Kidney (tissue), 14 donors: ENCODE data around the gene UBAP2. TPM values are rescaled to one million over a fixed set of nuclear protein-coding genes. Genes with fewer than 3 reads are reported as not detected.
"Not testable (repeated sequence)": the region's sequence is repeated elsewhere in the genome, so short reads cannot be mapped to it uniquely, and the experiment has no call there.

Source experiments
- DNase-seq, 5 donors: peaks; one replicate each; pipeline ENCODE4 v3.0.0-alpha.2; 2013 to 2020
- FAIRE-seq: peaks from 2 replicates; lab custom pipeline; 2012; peaks lifted over from hg19 to GRCh38; lab: Jason Lieb, UNC
- H3K27ac ChIP-seq, 2 donors: one replicate each; pipeline ENCODE4 v1.7.0; 2013; ENCODE audit warnings: low read depth in 2 of 2, low read length in 2 of 2, inconsistent platforms in 1 of 2
- H3K27me3 ChIP-seq: one replicate; pipeline ENCODE4 v1.7.1; 2013; ENCODE audit warnings: low read length, inconsistent platforms; ENCODE audit not compliant: control insufficient read depth, insufficient read depth
- H3K36me3 ChIP-seq, 3 donors: one replicate each; pipeline versions ENCODE4 v1.7.0 to v1.7.1; 2013; ENCODE audit warnings: low read length in 3 of 3, control low read depth in 1 of 3, inconsistent platforms in 1 of 3; ENCODE audit not compliant: insufficient read depth in 3 of 3, control insufficient read depth in 2 of 3
- H3K4me1 ChIP-seq, 3 donors: one replicate each; pipeline versions ENCODE4 v1.7.0 to v1.7.1; 2013; ENCODE audit warnings: low read length in 3 of 3, inconsistent platforms in 1 of 3, low read depth in 1 of 3; ENCODE audit not compliant: control insufficient read depth in 2 of 3, insufficient read depth in 2 of 3
- H3K4me3 ChIP-seq, 3 donors: one replicate each; pipeline versions ENCODE4 v1.7.0 to v1.8.1; 2013; ENCODE audit warnings: low read length in 3 of 3, control low read depth in 1 of 3, inconsistent platforms in 1 of 3
- H3K9ac ChIP-seq, 3 donors: one replicate each; pipeline versions ENCODE4 v1.7.0 to v1.7.1; 2013; ENCODE audit warnings: low read length in 3 of 3, control low read depth in 1 of 3, inconsistent platforms in 1 of 3
- H3K9me3 ChIP-seq, 3 donors: one replicate each; pipeline versions ENCODE4 v1.7.0 to v1.7.1; 2013; ENCODE audit warnings: low read length in 3 of 3, control low read depth in 1 of 3, inconsistent platforms in 1 of 3; ENCODE audit not compliant: control insufficient read depth in 2 of 3, insufficient read depth in 1 of 3
- intact Hi-C: fragments of 100-400 bp; cut with DNase I; formaldehyde crosslinking; loops from one replicate; pipeline ENCODE4 v1.11.1; 2022
- polyA plus RNA-seq: library from polyadenylated mRNA; stranded (reverse); fragments of 350-450 nt; fragmentation: Illumina TruSeq; extraction: RNeasy Lipid Tissue Mini Kit (QIAGEN cat#74804); gene quantifications from one replicate; pipeline ENCODE4 v1.2.3, GENCODE V29; 2014; ENCODE audit warnings: low read depth, low replicate concordance; ENCODE audit not compliant: insufficient read depth
- total RNA-seq: library from RNA; stranded (reverse); fragmentation: NEBNext Ultra II Directional; extraction: Animal tissue kit (Norgen Biotek cat#: 25700); gene quantifications from one replicate; pipeline ENCODE4 v1.2.1, GENCODE V29; 2021
- TF ChIP-seq, protein P1 (sequence below): IDR thresholded peaks from 3 replicates; pipeline ENCODE4 v1.5.1; 2012; ENCODE audit warnings: mild to moderate bottlenecking, moderate library complexity, borderline replicate concordance; ENCODE audit not compliant: insufficient read depth; ENCODE audit errors: extremely low read depth
- donor health status: control.
- donor health status: control.
- donor health status: control.
- donor health status: control.
- donor health status: control.
- donor health status: DM: yes; HTN: yes; CAD: no.
- donor health status: Normal renal cell carcinoma (clear cell type).

The UBAP2 gene
- total and polyA plus RNA-seq, 2 donors from 2014 or later: 11.0 to 33.1 TPM

GRCh38 chr9:34045903-34046302, 2.8 kb downstream of the UBAP2 start:
- Histone ChIP-seq H3K9me3 (no peaks in the 10 kb centered on the region), H3K9ac (no peak overlapping the region), H3K27ac (no peak overlapping the region), H3K36me3 (no peaks in the 10 kb centered on the region), H3K4me3 (no peak overlapping the region), H3K27me3 (no peaks in the 10 kb centered on the region), H3K4me1 (peaks cover 7 to 18% (median 14%) of the 10 kb centered on the region in 3 donors)
- DNase-seq: no peak
- FAIRE-seq: no peak
- TF ChIP-seq, protein P1, sequence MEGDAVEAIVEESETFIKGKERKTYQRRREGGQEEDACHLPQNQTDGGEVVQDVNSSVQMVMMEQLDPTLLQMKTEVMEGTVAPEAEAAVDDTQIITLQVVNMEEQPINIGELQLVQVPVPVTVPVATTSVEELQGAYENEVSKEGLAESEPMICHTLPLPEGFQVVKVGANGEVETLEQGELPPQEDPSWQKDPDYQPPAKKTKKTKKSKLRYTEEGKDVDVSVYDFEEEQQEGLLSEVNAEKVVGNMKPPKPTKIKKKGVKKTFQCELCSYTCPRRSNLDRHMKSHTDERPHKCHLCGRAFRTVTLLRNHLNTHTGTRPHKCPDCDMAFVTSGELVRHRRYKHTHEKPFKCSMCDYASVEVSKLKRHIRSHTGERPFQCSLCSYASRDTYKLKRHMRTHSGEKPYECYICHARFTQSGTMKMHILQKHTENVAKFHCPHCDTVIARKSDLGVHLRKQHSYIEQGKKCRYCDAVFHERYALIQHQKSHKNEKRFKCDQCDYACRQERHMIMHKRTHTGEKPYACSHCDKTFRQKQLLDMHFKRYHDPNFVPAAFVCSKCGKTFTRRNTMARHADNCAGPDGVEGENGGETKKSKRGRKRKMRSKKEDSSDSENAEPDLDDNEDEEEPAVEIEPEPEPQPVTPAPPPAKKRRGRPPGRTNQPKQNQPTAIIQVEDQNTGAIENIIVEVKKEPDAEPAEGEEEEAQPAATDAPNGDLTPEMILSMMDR: no peak
- intact Hi-C loops: no loop called here

GRCh38 chr9:34042074-34042473, 6.6 kb downstream of the UBAP2 start:
- FAIRE-seq, H3K9me3 ChIP-seq, H3K9ac ChIP-seq, H3K27ac ChIP-seq, DNase-seq, H3K27me3 ChIP-seq, H3K4me1 ChIP-seq, H3K36me3 ChIP-seq, H3K4me3 ChIP-seq, intact Hi-C loops: not testable (repeated sequence)

GRCh38 chr9:34038851-34039250, 9.8 kb downstream of the UBAP2 start:
- H3K4me1 ChIP-seq, DNase-seq, FAIRE-seq: not testable (repeated sequence)

DNA sequence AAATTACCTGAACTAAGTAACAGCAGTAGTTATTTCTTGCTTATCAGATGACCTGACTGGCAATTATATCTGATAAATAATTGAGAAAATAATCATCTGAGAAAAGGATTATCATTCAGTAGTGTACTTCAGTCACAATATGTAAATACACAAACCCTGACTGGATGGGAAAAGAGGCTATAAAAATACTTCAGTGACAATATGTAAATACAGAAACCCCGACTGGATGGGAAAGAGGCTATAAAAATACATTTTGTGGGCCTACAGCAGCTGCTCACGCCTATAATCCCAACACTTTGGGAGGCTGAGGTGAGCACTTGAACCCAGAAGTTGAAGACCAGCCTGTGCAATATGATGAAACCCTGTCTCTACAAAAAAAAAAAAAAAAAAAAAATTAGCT, 11.1 kb downstream of the UBAP2 start:
- Histone ChIP-seq H3K9ac (no peak overlapping the region), H3K27ac (no peak overlapping the region), H3K27me3 (no peaks in the 10 kb centered on the region), H3K4me1 (no peaks in the 10 kb centered on the region), H3K4me3 (no peak overlapping the region), H3K36me3 (no peaks in the 10 kb centered on the region), H3K9me3 (no peaks in the 10 kb centered on the region)
- intact Hi-C loops: no loop called here
- no peak for DNase-seq
- FAIRE-seq: no peak
- TF ChIP-seq, protein P1: no peak

More at GRCh38 chr9:34038851-34039250, 9.8 kb downstream of the UBAP2 start:
- H3K9me3 ChIP-seq, H3K36me3 ChIP-seq, H3K27me3 ChIP-seq, intact Hi-C loops, H3K4me3 ChIP-seq, H3K27ac ChIP-seq, H3K9ac ChIP-seq: not testable (repeated sequence)
